T-helper 2 cell treated with Interferon-gamma antibody and Interleukin-4, amounts not matched to agents 5 μg/mL and 100 μg/mL, for 36 hours (primary cell): ENCODE data around the gene RAX.

Source experiments
- DNase-seq: peaks from one replicate; pipeline ENCODE4 v3.0.0; 2021; ENCODE audit warnings: low spot score
- H3K27ac Mint-ChIP-seq: one replicate; pipeline ENCODE4 v1.8.0; 2021; ENCODE audit warnings: mild to moderate bottlenecking, mixed read lengths
- H3K27me3 Mint-ChIP-seq: one replicate; pipeline ENCODE4 v1.8.0; 2021; ENCODE audit warnings: low read depth, mixed read lengths
- H3K36me3 Mint-ChIP-seq: one replicate; pipeline ENCODE4 v1.8.0; 2021; ENCODE audit warnings: low read depth, mixed read lengths
- H3K4me1 Mint-ChIP-seq: one replicate; pipeline ENCODE4 v1.8.0; 2021; ENCODE audit warnings: low read depth, mixed read lengths
- H3K4me3 Mint-ChIP-seq: one replicate; pipeline ENCODE4 v1.8.0; 2022; ENCODE audit warnings: mild to moderate bottlenecking, moderate library complexity, mixed read lengths
- H3K9me3 Mint-ChIP-seq: one replicate; pipeline ENCODE4 v1.8.0; 2021; ENCODE audit warnings: mixed read lengths

Gene RAX

GRCh38 chr18:59272891-59273758 lies at the start of gene RAX:
Gene RAX, minus strand, starts transcription at chr18:59273454. Its CDS starts 248 bp downstream, at chr18:59273206.
- peaks cover 2% of the 10 kb centered on the region for H3K36me3 Mint-ChIP-seq
- DNase-seq, result peak; percentile 23
- H3K27ac Mint-ChIP-seq, result no peak within 1 kb of the TSS
- H3K27me3 Mint-ChIP-seq, result peaks cover 83% of the 10 kb centered on the region
- H3K9me3 Mint-ChIP-seq, result no peaks in the 10 kb centered on the region
- peaks cover 17% of the 10 kb centered on the region for H3K4me1 Mint-ChIP-seq
- peak within 1 kb of the TSS; percentile 36 for H3K4me3 Mint-ChIP-seq

GRCh38 chr18:59318460-59319050 lies 45.3 kb upstream of the RAX start, which contains the start of gene CPLX4:
Gene CPLX4, minus strand, starts transcription at chr18:59318649. Its CDS starts 187 bp downstream, at chr18:59318462.
- no peaks in the 10 kb centered on the region for H3K4me1 Mint-ChIP-seq
- peaks cover 40% of the 10 kb centered on the region for H3K27me3 Mint-ChIP-seq
- no peak within 1 kb of the TSS for H3K27ac Mint-ChIP-seq
- no peak for DNase-seq
- H3K9me3 Mint-ChIP-seq, result no peaks in the 10 kb centered on the region
- no peak within 1 kb of the TSS for H3K4me3 Mint-ChIP-seq
- no peaks in the 10 kb centered on the region for H3K36me3 Mint-ChIP-seq

GRCh38 chr18:59311631-59312030 lies 38.4 kb upstream of the RAX start:
- DNase-seq, result no peak
- Mint-ChIP-seq H3K27ac (no peak overlapping the region), H3K4me3 (no peak overlapping the region), H3K36me3 (no peaks in the 10 kb centered on the region), H3K27me3 (peaks cover 52% of the 10 kb centered on the region), H3K9me3 (no peaks in the 10 kb centered on the region), H3K4me1 (peaks cover 5% of the 10 kb centered on the region)

- H3K27ac Mint-ChIP-seq, result no peak overlapping the region
- no peak for DNase-seq
- no peaks in the 10 kb centered on the region for H3K9me3 Mint-ChIP-seq
- peak overlapping the region; percentile 68 for H3K4me3 Mint-ChIP-seq
- H3K36me3 Mint-ChIP-seq, result no peaks in the 10 kb centered on the region
- peaks cover 49% of the 10 kb centered on the region for H3K27me3 Mint-ChIP-seq
- H3K4me1 Mint-ChIP-seq, result peaks cover 5% of the 10 kb centered on the region
These were observed 35.6 kb upstream of the RAX start for GRCh38 chr18:59308938-59309260.

GRCh38 chr18:59308248-59308937 lies 35.1 kb upstream of the RAX start:
- Mint-ChIP-seq H3K27me3 (peaks cover 49% of the 10 kb centered on the region), H3K4me3 (peak overlapping the region; percentile 68), H3K27ac (no peak overlapping the region), H3K4me1 (peaks cover 5% of the 10 kb centered on the region), H3K36me3 (no peaks in the 10 kb centered on the region), H3K9me3 (no peaks in the 10 kb centered on the region)
- peak; percentile 66 for DNase-seq

GRCh38 chr18:59306640-59307039 lies 33.4 kb upstream of the RAX start:
- no peak overlapping the region for H3K27ac Mint-ChIP-seq
- no peak for DNase-seq
- H3K9me3 Mint-ChIP-seq, result no peaks in the 10 kb centered on the region

GRCh38 chr18:59305295-59305694 lies 32.0 kb upstream of the RAX start:
- Mint-ChIP-seq H3K4me3 (no peak overlapping the region), H3K27ac (no peak overlapping the region), H3K9me3 (no peaks in the 10 kb centered on the region), H3K36me3 (no peaks in the 10 kb centered on the region), H3K4me1 (peaks cover 9% of the 10 kb centered on the region), H3K27me3 (peaks cover 33% of the 10 kb centered on the region)
- no peak for DNase-seq

More at GRCh38 chr18:59306640-59307039, 33.4 kb upstream of the RAX start:
- peaks cover 44% of the 10 kb centered on the region for H3K27me3 Mint-ChIP-seq
- no peak overlapping the region for H3K4me3 Mint-ChIP-seq
- peaks cover 5% of the 10 kb centered on the region for H3K4me1 Mint-ChIP-seq
- no peaks in the 10 kb centered on the region for H3K36me3 Mint-ChIP-seq

GRCh38 chr18:59303656-59304195 lies 30.5 kb upstream of the RAX start:
- Mint-ChIP-seq H3K9me3 (no peaks in the 10 kb centered on the region), H3K27me3 (peaks cover 21% of the 10 kb centered on the region), H3K27ac (no peak overlapping the region), H3K36me3 (no peaks in the 10 kb centered on the region), H3K4me3 (no peak overlapping the region), H3K4me1 (peaks cover 9% of the 10 kb centered on the region)
- no peak for DNase-seq

- Mint-ChIP-seq H3K4me3 (no peak overlapping the region), H3K9me3 (no peaks in the 10 kb centered on the region), H3K4me1 (peaks cover 5% of the 10 kb centered on the region), H3K27ac (no peak overlapping the region), H3K27me3 (peaks cover 16% of the 10 kb centered on the region), H3K36me3 (no peaks in the 10 kb centered on the region)
- DNase-seq, result no peak
These were observed 29.8 kb upstream of the RAX start for GRCh38 chr18:59303006-59303405.

- DNase-seq, result no peak
- Mint-ChIP-seq H3K4me3 (no peak overlapping the region), H3K9me3 (no peaks in the 10 kb centered on the region), H3K4me1 (peaks cover 4% of the 10 kb centered on the region), H3K36me3 (no peaks in the 10 kb centered on the region), H3K27ac (no peak overlapping the region), H3K27me3 (peaks cover 17% of the 10 kb centered on the region)
These were observed 28.7 kb upstream of the RAX start for GRCh38 chr18:59301929-59302328.

- no peak overlapping the region for H3K27ac Mint-ChIP-seq
- H3K36me3 Mint-ChIP-seq, result no peaks in the 10 kb centered on the region
- DNase-seq, result peak; percentile 6
- H3K4me3 Mint-ChIP-seq, result no peak overlapping the region
- peaks cover 4% of the 10 kb centered on the region for H3K4me1 Mint-ChIP-seq
- peaks cover 14% of the 10 kb centered on the region for H3K27me3 Mint-ChIP-seq
- H3K9me3 Mint-ChIP-seq, result no peaks in the 10 kb centered on the region
These were observed 27.5 kb upstream of the RAX start for GRCh38 chr18:59300676-59301285.

- Mint-ChIP-seq H3K36me3 (no peaks in the 10 kb centered on the region), H3K4me1 (peaks cover 4% of the 10 kb centered on the region), H3K9me3 (no peaks in the 10 kb centered on the region), H3K4me3 (no peak overlapping the region), H3K27me3 (peaks cover 15% of the 10 kb centered on the region), H3K27ac (no peak overlapping the region)
- no peak for DNase-seq
These were observed 25.6 kb upstream of the RAX start for GRCh38 chr18:59298871-59299270.

- Mint-ChIP-seq H3K36me3 (no peaks in the 10 kb centered on the region), H3K4me3 (no peak overlapping the region), H3K4me1 (peaks cover 1% of the 10 kb centered on the region), H3K27me3 (peaks cover 46% of the 10 kb centered on the region), H3K27ac (no peak overlapping the region), H3K9me3 (no peaks in the 10 kb centered on the region)
- no peak for DNase-seq
These were observed 20.1 kb upstream of the RAX start for GRCh38 chr18:59293317-59293716.
